ENCODE results near the gene IFT20.

- no peak for TF ChIP-seq CTCF (IDR thresholded peaks at IDR 0.05)
- TF ChIP-seq POLR2AphosphoS5 (IDR thresholded peaks at IDR 0.05): no peak
- no peak for TF ChIP-seq EP300 (IDR thresholded peaks at IDR 0.05)
These were observed 4.6 kb downstream of the IFT20 start for GRCh38 chr17:28330671-28331070.
